ENCODE measurements around the gene CTNNB1. TPM values are rescaled to one million over a fixed set of nuclear protein-coding genes. Genes with fewer than 3 reads are reported as not detected.

CTNNB1 gene
- polyA plus RNA-seq, 1 donor (not counting 4 experiments of a cell fraction or from before 2014, with no cell fraction given), result 644 TPM

- Histone ChIP-seq H3K4me1 (ENCODE audit: control insufficient read depth, extremely low read depth, insufficient read depth, low read length) (peaks cover 16% of the 10 kb centered on the region), H3K9me1 (ENCODE audit: control insufficient read depth, extremely low read depth, insufficient read depth, low read length) (no peaks in the 10 kb centered on the region), H3K27me3 (ENCODE audit: control insufficient read depth, extremely low read depth, insufficient read depth, low read length) (no peaks in the 10 kb centered on the region), H3K9ac (ENCODE audit: control insufficient read depth, extremely low read depth, insufficient read depth, low read length) (no peak overlapping the region), H3K4me2 (ENCODE audit: control insufficient read depth, extremely low read depth, insufficient read depth, low read depth, low read length) (no peak overlapping the region), H3K36me3 (ENCODE audit: control insufficient read depth in 2 of 2, extremely low read depth in 1 of 2, insufficient read depth in 2 of 2, low read length in 2 of 2) (peaks cover 1 to 5% of the 10 kb centered on the region in 2 experiments), H3K9me3 (ENCODE audit: control insufficient read depth, low read depth, low read length) (no peaks in the 10 kb centered on the region), H2AFZ (ENCODE audit: control insufficient read depth, low read length) (no peak overlapping the region), H3K27ac (ENCODE audit: control insufficient read depth, insufficient read depth, low read length) (no peak overlapping the region), H3K4me3 (ENCODE audit: control insufficient read depth in 2 of 3, extremely low read depth in 1 of 3, insufficient read depth in 2 of 3, low read depth in 1 of 3, low read length in 3 of 3) (no peak overlapping the region), H3K79me2 (ENCODE audit: control insufficient read depth, insufficient read depth, low read length) (peaks cover 98% of the 10 kb centered on the region), H4K20me1 (ENCODE audit: control insufficient read depth, extremely low read depth, insufficient read depth, low read length) (peaks cover 81% of the 10 kb centered on the region)
- dilution Hi-C loops (cut with MboI; ENCODE audit: extremely low pct_ligation_motif_present, low sequenced_read_pairs), result no loop called here
- no peak for TF ChIP-seq CTCF (optimal IDR thresholded peaks at IDR 0.05 in 1 of 3, IDR thresholded peaks at IDR 0.05 in 1 of 3, conservative IDR thresholded peaks at IDR 0.05 in 1 of 3; ENCODE audit: extremely low read depth in 1 of 3, insufficient read depth in 2 of 3, low read length in 3 of 3)
- TF ChIP-seq EZH2 (IDR thresholded peaks at IDR 0.05; ENCODE audit: low read length), result no peak
- FAIRE-seq, result no peak
- no peak for DNase-seq (ENCODE audit: low read depth, low spot score)
Observed at GRCh38 chr3:41207355-41207754, 8.1 kb downstream of the CTNNB1 start.

- no peak overlapping the region for H2AFZ ChIP-seq (ENCODE audit: control insufficient read depth, low read length)
- dilution Hi-C loops (cut with MboI; ENCODE audit: extremely low pct_ligation_motif_present, low sequenced_read_pairs), result no loop called here
- H3K36me3 ChIP-seq (ENCODE audit: control insufficient read depth in 2 of 2, extremely low read depth in 1 of 2, insufficient read depth in 2 of 2, low read length in 2 of 2), result peaks cover 1 to 5% of the 10 kb centered on the region in 2 experiments
- H4K20me1 ChIP-seq (ENCODE audit: control insufficient read depth, extremely low read depth, insufficient read depth, low read length), result peaks cover 78% of the 10 kb centered on the region
- H3K27ac ChIP-seq (ENCODE audit: control insufficient read depth, insufficient read depth, low read length), result no peak overlapping the region
- no peak overlapping the region for H3K9ac ChIP-seq (ENCODE audit: control insufficient read depth, extremely low read depth, insufficient read depth, low read length)
- no peak overlapping the region for H3K4me3 ChIP-seq (ENCODE audit: control insufficient read depth in 2 of 3, extremely low read depth in 1 of 3, insufficient read depth in 2 of 3, low read depth in 1 of 3, low read length in 3 of 3)
- no peaks in the 10 kb centered on the region for H3K27me3 ChIP-seq (ENCODE audit: control insufficient read depth, extremely low read depth, insufficient read depth, low read length)
- H3K9me1 ChIP-seq (ENCODE audit: control insufficient read depth, extremely low read depth, insufficient read depth, low read length), result peaks cover 4% of the 10 kb centered on the region
- no peak overlapping the region for H3K4me2 ChIP-seq (ENCODE audit: control insufficient read depth, extremely low read depth, insufficient read depth, low read depth, low read length)
- H3K79me2 ChIP-seq (ENCODE audit: control insufficient read depth, insufficient read depth, low read length), result peaks cover 98% of the 10 kb centered on the region
- no peak for FAIRE-seq
- H3K9me3 ChIP-seq (ENCODE audit: control insufficient read depth, low read depth, low read length), result no peaks in the 10 kb centered on the region
- DNase-seq (ENCODE audit: low read depth, low spot score), result no peak
- H3K4me1 ChIP-seq (ENCODE audit: control insufficient read depth, extremely low read depth, insufficient read depth, low read length), result peaks cover 11% of the 10 kb centered on the region
- TF ChIP-seq EZH2 (IDR thresholded peaks at IDR 0.05; ENCODE audit: low read length), result no peak
- no peak for TF ChIP-seq CTCF (optimal IDR thresholded peaks at IDR 0.05 in 1 of 3, IDR thresholded peaks at IDR 0.05 in 1 of 3, conservative IDR thresholded peaks at IDR 0.05 in 1 of 3; ENCODE audit: extremely low read depth in 1 of 3, insufficient read depth in 2 of 3, low read length in 3 of 3)
Observed at GRCh38 chr3:41208507-41209220, 9.4 kb downstream of the CTNNB1 start.

Measured in keratinocyte (primary cell).